ENCODE data around the gene DYNC2H1. TPM values are rescaled to one million over a fixed set of nuclear protein-coding genes. Genes with fewer than 3 reads are reported as not detected.

The DYNC2H1 gene
- total and polyA plus RNA-seq, 2 donors (not counting 1 experiment from before 2014, with no cell fraction given), result 20.1 to 65.9 TPM

DNA sequence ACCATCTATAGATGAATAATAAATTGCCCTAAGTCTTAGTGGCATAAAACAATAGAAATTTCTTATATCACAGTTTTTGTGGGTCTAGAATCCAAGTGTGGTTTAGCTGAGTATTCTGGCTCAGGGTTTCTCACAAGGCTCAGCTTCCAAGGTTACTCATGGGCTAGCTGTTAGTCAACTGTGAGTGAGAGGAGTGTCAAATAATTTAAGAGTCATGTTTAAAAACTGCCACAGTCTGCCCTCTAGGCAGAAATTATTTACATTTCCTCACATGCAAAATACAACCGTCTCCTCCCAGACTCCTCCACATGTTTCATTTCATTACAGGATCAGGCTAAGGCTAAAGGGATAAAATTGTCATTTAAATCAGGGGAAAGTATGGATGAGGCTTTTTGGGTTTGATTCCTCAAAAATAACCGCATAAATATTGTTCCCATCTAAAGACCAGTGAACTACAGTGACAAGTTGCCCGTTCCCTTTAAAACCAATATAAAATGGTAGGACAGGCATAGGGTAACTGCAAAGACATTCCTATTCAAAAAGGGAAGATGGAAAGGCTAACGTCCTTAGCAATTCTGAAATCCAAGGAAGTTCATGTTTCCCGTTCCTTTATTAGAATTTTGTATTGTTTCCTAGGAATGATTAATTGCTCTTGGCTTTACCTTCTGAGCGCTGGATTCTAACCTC, 324.3 kb downstream of the DYNC2H1 start:
- Histone ChIP-seq H3K4me2 (ENCODE audit: extremely low read depth, insufficient read depth, low read length) (no peak overlapping the region), H3K36me3 (ENCODE audit: control insufficient read depth, insufficient read depth, low read length) (no peaks in the 10 kb centered on the region), H3K4me1 (ENCODE audit: control insufficient read depth, extremely low read depth, insufficient read depth, low read length) (peaks cover 2% of the 10 kb centered on the region), H3K79me2 (ENCODE audit: control insufficient read depth, insufficient read depth, low read length) (no peaks in the 10 kb centered on the region), H3K9ac (ENCODE audit: insufficient read depth, low read length) (no peak overlapping the region), H3K27ac (ENCODE audit: insufficient read depth, low read length) (no peak overlapping the region), H3K4me3 (replicated peaks in 1 of 4; ENCODE audit: control extremely low read depth in 1 of 4, insufficient read depth in 1 of 4, low read depth in 3 of 4, low read length in 4 of 4) (no peak overlapping the region), H2AFZ (ENCODE audit: low read length) (no peak overlapping the region), H3K27me3 (ENCODE audit: control insufficient read depth, insufficient read depth, low read length) (no peaks in the 10 kb centered on the region), H3K9me3 (ENCODE audit: control insufficient read depth, insufficient read depth, low read depth, low read length) (no peaks in the 10 kb centered on the region), H4K20me1 (ENCODE audit: control insufficient read depth, extremely low read depth, insufficient read depth, low read length) (no peaks in the 10 kb centered on the region)
- DNase-seq (ENCODE audit: low read depth in 2 of 2), result peak; percentile 88 to 91
- no peak for TF ChIP-seq CTCF (conservative IDR thresholded peaks at IDR 0.05 in 1 of 2, IDR thresholded peaks at IDR 0.05 in 1 of 2; ENCODE audit: low read depth in 1 of 2, low read length in 2 of 2)
- TF ChIP-seq EZH2 (IDR thresholded peaks at IDR 0.05; ENCODE audit: low read length, missing control alignments), result no peak

DNA sequence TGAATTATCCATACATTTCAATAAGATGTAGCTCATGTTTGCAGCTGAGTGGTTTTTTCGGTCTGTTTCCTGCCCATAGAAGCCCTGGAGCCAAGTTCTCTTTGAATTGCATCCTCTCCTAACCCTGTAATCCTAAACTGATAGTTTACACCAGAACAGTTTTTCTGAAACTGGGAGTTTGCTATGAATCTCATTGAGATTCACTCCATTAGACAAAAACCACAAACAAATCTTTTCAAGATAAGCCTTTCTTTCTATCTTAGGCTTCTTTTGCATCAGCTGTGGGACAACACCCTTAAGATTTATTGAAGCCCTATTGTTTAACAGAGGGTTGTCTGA, 324.8 kb downstream of the DYNC2H1 start:
- no peaks in the 10 kb centered on the region for H3K9me3 ChIP-seq (ENCODE audit: control insufficient read depth, insufficient read depth, low read depth, low read length)
- H3K36me3 ChIP-seq (ENCODE audit: control insufficient read depth, insufficient read depth, low read length), result no peaks in the 10 kb centered on the region
- no peaks in the 10 kb centered on the region for H3K79me2 ChIP-seq (ENCODE audit: control insufficient read depth, insufficient read depth, low read length)
- no peak overlapping the region for H3K4me2 ChIP-seq (ENCODE audit: extremely low read depth, insufficient read depth, low read length)
- H3K4me1 ChIP-seq (ENCODE audit: control insufficient read depth, extremely low read depth, insufficient read depth, low read length), result peaks cover 2% of the 10 kb centered on the region
- no peak overlapping the region for H3K27ac ChIP-seq (ENCODE audit: insufficient read depth, low read length)
- H4K20me1 ChIP-seq (ENCODE audit: control insufficient read depth, extremely low read depth, insufficient read depth, low read length), result no peaks in the 10 kb centered on the region
- H3K27me3 ChIP-seq (ENCODE audit: control insufficient read depth, insufficient read depth, low read length), result no peaks in the 10 kb centered on the region
- peak; percentile 35 to 53 for DNase-seq (ENCODE audit: low read depth in 2 of 2)
- H3K9ac ChIP-seq (ENCODE audit: insufficient read depth, low read length), result no peak overlapping the region
- TF ChIP-seq EZH2 (IDR thresholded peaks at IDR 0.05; ENCODE audit: low read length, missing control alignments) (no peak), CTCF (conservative IDR thresholded peaks at IDR 0.05 in 1 of 2, IDR thresholded peaks at IDR 0.05 in 1 of 2; ENCODE audit: low read depth in 1 of 2, low read length in 2 of 2) (no peak)
- no peak overlapping the region for H2AFZ ChIP-seq (ENCODE audit: low read length)
- no peak overlapping the region for H3K4me3 ChIP-seq (replicated peaks in 1 of 4; ENCODE audit: control extremely low read depth in 1 of 4, insufficient read depth in 1 of 4, low read depth in 3 of 4, low read length in 4 of 4)

DNA sequence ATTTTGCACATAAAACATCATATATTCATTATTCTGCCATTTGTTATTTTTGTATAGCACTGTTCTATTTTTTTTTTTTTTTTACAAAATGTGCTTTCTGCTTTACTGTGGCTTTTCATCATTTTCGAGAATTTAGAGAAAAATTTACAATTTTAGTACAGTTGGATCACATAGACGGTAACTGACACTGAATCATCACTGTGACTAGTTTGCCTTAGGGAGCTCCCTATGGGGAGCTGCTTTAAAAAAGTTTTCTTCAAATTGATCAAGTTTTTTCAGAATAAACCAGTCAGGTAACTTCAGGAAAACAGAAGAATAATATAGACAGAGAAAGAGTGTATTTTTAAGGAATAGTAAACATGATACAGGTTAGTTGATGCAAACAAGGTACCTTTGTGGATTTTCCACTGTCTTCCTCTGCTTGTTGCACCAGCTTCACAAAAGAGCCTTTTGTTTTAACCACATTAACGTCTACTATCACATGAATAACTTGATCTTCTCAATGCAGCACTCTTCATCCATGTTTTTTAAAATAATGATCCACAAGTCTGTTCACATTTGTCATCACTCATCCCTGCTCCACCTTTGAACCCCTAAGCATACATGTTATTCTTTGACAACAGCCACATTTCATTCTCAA, 327.0 kb downstream of the DYNC2H1 start:
- Histone ChIP-seq H3K4me2 (ENCODE audit: extremely low read depth, insufficient read depth, low read length) (no peak overlapping the region), H3K79me2 (ENCODE audit: control insufficient read depth, insufficient read depth, low read length) (no peaks in the 10 kb centered on the region), H3K27me3 (ENCODE audit: control insufficient read depth, insufficient read depth, low read length) (no peaks in the 10 kb centered on the region), H3K9me3 (ENCODE audit: control insufficient read depth, insufficient read depth, low read depth, low read length) (no peaks in the 10 kb centered on the region), H4K20me1 (ENCODE audit: control insufficient read depth, extremely low read depth, insufficient read depth, low read length) (no peaks in the 10 kb centered on the region), H3K4me3 (replicated peaks in 1 of 4; ENCODE audit: control extremely low read depth in 1 of 4, insufficient read depth in 1 of 4, low read depth in 3 of 4, low read length in 4 of 4) (no peak overlapping the region), H3K36me3 (ENCODE audit: control insufficient read depth, insufficient read depth, low read length) (no peaks in the 10 kb centered on the region), H2AFZ (ENCODE audit: low read length) (no peak overlapping the region), H3K4me1 (ENCODE audit: control insufficient read depth, extremely low read depth, insufficient read depth, low read length) (peaks cover 2% of the 10 kb centered on the region), H3K9ac (ENCODE audit: insufficient read depth, low read length) (no peak overlapping the region), H3K27ac (ENCODE audit: insufficient read depth, low read length) (no peak overlapping the region)
- no peak for TF ChIP-seq CTCF (conservative IDR thresholded peaks at IDR 0.05 in 1 of 2, IDR thresholded peaks at IDR 0.05 in 1 of 2; ENCODE audit: low read depth in 1 of 2, low read length in 2 of 2)
- no peak for TF ChIP-seq EZH2 (IDR thresholded peaks at IDR 0.05; ENCODE audit: low read length, missing control alignments)
- no peak for DNase-seq (ENCODE audit: low read depth in 2 of 2)

Measured in fibroblast of lung (primary cell).